ENCODE data around the gene PRKAR1B.
"Not testable (repeated sequence)": the region's sequence is repeated elsewhere in the genome, so short reads cannot be mapped to it uniquely, and the experiment has no call there.

Gene PRKAR1B

GRCh38 chr7:551615-551970 is 175.5 kb downstream of the PRKAR1B start:
- not testable (repeated sequence) for DNase-seq

- no peak for DNase-seq
Observed at GRCh38 chr7:550881-551614, 176.0 kb downstream of the PRKAR1B start.

- no peak for DNase-seq
Observed at GRCh38 chr7:549891-550625, 177.0 kb downstream of the PRKAR1B start.

GRCh38 chr7:549066-549890 is 177.8 kb downstream of the PRKAR1B start:
- DNase-seq, result no peak

- DNase-seq, result no peak
Observed at GRCh38 chr7:548401-548800, 178.7 kb downstream of the PRKAR1B start.

GRCh38 chr7:545470-545869 is 181.6 kb downstream of the PRKAR1B start:
- no peak for DNase-seq

- no peak for DNase-seq
Observed at GRCh38 chr7:544338-545221, 182.5 kb downstream of the PRKAR1B start.

GRCh38 chr7:543501-544337 is 183.4 kb downstream of the PRKAR1B start:
- DNase-seq, result no peak

GRCh38 chr7:542713-543500 is 184.2 kb downstream of the PRKAR1B start:
- DNase-seq, result no peak

- no peak for DNase-seq
Observed at GRCh38 chr7:542131-542712, 184.9 kb downstream of the PRKAR1B start.

GRCh38 chr7:541661-542060 is 185.4 kb downstream of the PRKAR1B start:
- DNase-seq, result no peak

- DNase-seq, result no peak
Observed at GRCh38 chr7:540997-541396, 186.1 kb downstream of the PRKAR1B start.

GRCh38 chr7:540579-540978 is 186.5 kb downstream of the PRKAR1B start:
- no peak for DNase-seq

GRCh38 chr7:539731-540411 is 187.2 kb downstream of the PRKAR1B start:
- no peak for DNase-seq

- no peak for DNase-seq
Observed at GRCh38 chr7:538764-539685, 188.1 kb downstream of the PRKAR1B start.

GRCh38 chr7:537911-538634 is 189.0 kb downstream of the PRKAR1B start:
- no peak for DNase-seq

GRCh38 chr7:536231-536630 is 190.8 kb downstream of the PRKAR1B start:
- no peak for DNase-seq

GRCh38 chr7:534959-535358 is 192.1 kb downstream of the PRKAR1B start:
- no peak for DNase-seq
